K562 (cell line): ENCODE results near the gene OTX2. TPM values are rescaled to one million over a fixed set of nuclear protein-coding genes. Genes with fewer than 3 reads are reported as not detected.

Source experiments
- ATAC-seq: fragments of 200-7000 bp; cut with Tn5 transposase; 3 replicates; pipeline ENCODE4 v1.9.1; 2020; ENCODE audit warnings: moderate library complexity
- BruUV-seq: library from RNA; stranded (reverse); fragments of 400-500 nt; replicated peaks from 2 replicates; lab custom pipeline; 2021; lab: Mats Ljungman, UMichigan
- CTCF ChIA-PET: fragments of 300-600 bp; formaldehyde crosslinking; extraction: SDS; loops from one replicate; lab custom pipeline; 2021; ENCODE audit warnings: low intra/inter-chr PET ratio; lab: Yijun Ruan, JAX
- POLR2A ChIA-PET: fragments of 300-600, 350-650 bp; sonication (Branson Sonifier 250); formaldehyde crosslinking; extraction: SDS; loops from one replicate; lab custom pipeline; 2021; ENCODE audit warnings: antibody characterized with exemption, inconsistent platforms; lab: Yijun Ruan, JAX
- DNase-seq, 4 experiments: peaks; one replicate each; pipeline versions ENCODE4 v3.0.0 to v3.0.0-alpha.2; 2011 to 2018; ENCODE audit warnings: low spot score in 3 of 4, mixed read lengths in 3 of 4; ENCODE audit errors: extremely low read depth in 1 of 4
- FAIRE-seq: peaks from 2 replicates; lab custom pipeline; 2011; peaks lifted over from hg19 to GRCh38; lab: Jason Lieb, UNC
- H2AFZ ChIP-seq: 2 replicates; pipeline ENCODE4 v1.6.0; 2011; ENCODE audit warnings: low read depth, low read length, control low read depth, inconsistent platforms
- H3K27ac ChIP-seq: fragments of 200-600 bp; 3 replicates; pipeline ENCODE4 v1.8.0; 2011; ENCODE audit warnings: low read depth, mild to moderate bottlenecking, control low read depth, inconsistent platforms, low read length, moderate library complexity, mixed read lengths; ENCODE audit errors: extremely low read depth
- H3K27me3 ChIP-seq, 2 experiments: fragments of 300-600 bp in 1 of 2; 2 replicates in 1 of 2; 3 replicates in 1 of 2; pipeline versions ENCODE4 v1.6.0 to v1.8.0; 2011; ENCODE audit warnings: inconsistent platforms in 2 of 2, low read length in 2 of 2, mild to moderate bottlenecking in 1 of 2, mixed read lengths in 1 of 2, moderate library complexity in 1 of 2; ENCODE audit not compliant: control insufficient read depth in 2 of 2, insufficient read depth in 2 of 2
- H3K36me3 ChIP-seq: fragments of 300-600 bp; 3 replicates; pipeline ENCODE4 v1.8.0; 2011; ENCODE audit warnings: mild to moderate bottlenecking, low read length, inconsistent platforms; ENCODE audit not compliant: control insufficient read depth, insufficient read depth
- H3K4me1 ChIP-seq, 2 experiments: fragments of 200-600 bp in 1 of 2; replicated peaks in 1 of 2; 2 replicates in 1 of 2; 3 replicates in 1 of 2; pipeline versions ENCODE4 v1.5.1 to v1.8.0; 2011; ENCODE audit warnings: inconsistent platforms in 2 of 2, low read length in 2 of 2, mild to moderate bottlenecking in 1 of 2, mixed read lengths in 1 of 2, moderate library complexity in 1 of 2; ENCODE audit not compliant: control insufficient read depth in 2 of 2, insufficient read depth in 2 of 2
- H3K4me2 ChIP-seq: 2 replicates; pipeline ENCODE4 v1.6.1; 2011; ENCODE audit warnings: low read length, control low read depth, inconsistent platforms, mixed read lengths; ENCODE audit not compliant: insufficient read depth
- H3K4me3 ChIP-seq: fragments of 200-600 bp; sonication (generic), shearing (Covaris generic); 2 replicates; pipeline ENCODE4 v1.5.1; 2016; ENCODE audit warnings: control low read depth, inconsistent platforms
- H3K79me2 ChIP-seq: fragments of 200-600 bp; 3 replicates; pipeline ENCODE4 v1.8.0; 2011; ENCODE audit warnings: low read length, inconsistent platforms; ENCODE audit not compliant: control insufficient read depth, insufficient read depth
- H3K9ac ChIP-seq, 2 experiments: 2 replicates each; pipeline versions ENCODE4 v1.6.0 to v1.6.1; 2011; ENCODE audit warnings: low read depth in 2 of 2, low read length in 2 of 2, control low read depth in 1 of 2, inconsistent platforms in 1 of 2, mild to moderate bottlenecking in 1 of 2, mixed read lengths in 1 of 2; ENCODE audit not compliant: insufficient read depth in 1 of 2
- H3K9me1 ChIP-seq: one replicate; pipeline ENCODE4 v1.6.0; 2011; ENCODE audit warnings: inconsistent platforms, mild to moderate bottlenecking, low read length, moderate library complexity; ENCODE audit not compliant: control insufficient read depth, insufficient read depth
- H3K9me3 ChIP-seq: replicated peaks from 2 replicates; pipeline ENCODE4 v1.5.1; 2011; ENCODE audit warnings: low read depth, low read length, inconsistent platforms; ENCODE audit not compliant: control insufficient read depth, insufficient read depth
- H4K20me1 ChIP-seq: replicated peaks from 2 replicates; pipeline ENCODE4 v1.6.1; 2011; ENCODE audit warnings: low read length, inconsistent platforms, mixed read lengths; ENCODE audit not compliant: control insufficient read depth, insufficient read depth
- HEY1 ChIP-seq: fragments of 250-450 bp; sonication (Bioruptor Pico); IDR thresholded peaks from 2 replicates; pipeline ENCODE4 v1.5.0; 2020; ENCODE audit warnings: mild to moderate bottlenecking, moderate library complexity, borderline replicate concordance
- NFIC ChIP-seq: fragments of 450-650 bp; IDR thresholded peaks from 2 replicates; pipeline ENCODE4 v1.6.1; 2017; ENCODE audit warnings: mild to moderate bottlenecking, inconsistent platforms
- RAD21 ChIP-seq, 2 experiments: fragments of 250-450 bp in 1 of 2; fragments of 450-650 bp in 1 of 2; sonication (Bioruptor Pico) in 1 of 2; formaldehyde crosslinking in 1 of 2; IDR thresholded peaks in 1 of 2; conservative IDR thresholded peaks in 1 of 2; 2 replicates each; pipeline versions ENCODE4 v1.4.0 to v1.8.0; 2020 to 2022; ENCODE audit warnings: mild to moderate bottlenecking in 2 of 2, moderate library complexity in 1 of 2
- SUPT5H ChIP-seq: fragments of 450-650 bp; IDR thresholded peaks from 2 replicates; pipeline ENCODE4 v1.6.1; 2016
- ZNF696 ChIP-seq: fragments of 250-450 bp; sonication (Bioruptor Pico); conservative IDR thresholded peaks from 2 replicates; pipeline ENCODE4 v1.4.0; 2020; ENCODE audit warnings: mild to moderate bottlenecking, moderate library complexity
- WGBS: fragments of 100-300 bp; shearing (Covaris generic); methylation state at CpG from one replicate; pipeline ENCODE4 v1.1.6; 2016; ENCODE audit warnings: low coverage, mixed read lengths; ENCODE audit not compliant: insufficient coverage; ENCODE audit errors: missing lambda C conversion rate; 5-methylcytosine and 5-hydroxymethylcytosine counted together
- in situ Hi-C: fragments of 300-500 bp; cut with MboI; formaldehyde crosslinking; loops from 4 replicates; pipeline ENCODE4 v1.15.0; 2018; ENCODE audit warnings: inconsistent platforms, mixed read lengths
- intact Hi-C: fragments of 100-400 bp; cut with micrococcal nuclease; formaldehyde crosslinking; loops from 2 replicates; pipeline ENCODE4 v1.14.2; 2022
- polyA plus RNA-seq, 8 experiments: library from polyadenylated mRNA; depleted of rRNA in 4 of 8; stranded (reverse) in 5 of 8; unstranded in 3 of 8; fragments of >200 nt; fragmentation: Nextera tagmentation in 2 of 8; fragmentation: Illumina TruSeq in 1 of 8; extraction: Ambion mirVana in 2 of 8; extraction: Trizol in 1 of 8; gene quantifications; 2 replicates each; pipeline versions ENCODE4 v1.2.1 to v1.2.3, GENCODE V29; 2011 to 2014; ENCODE audit warnings: inconsistent platforms in 1 of 8, missing spikeins in 1 of 8
- total RNA-seq, 7 experiments: library from RNA; depleted of rRNA in 6 of 7; stranded (reverse); fragments of >200 nt in 6 of 7; fragmentation: Illumina TruSeq in 2 of 7; extraction: Trizol in 2 of 7; gene quantifications; 2 replicates each; pipeline versions ENCODE4 v1.2.1 to v1.2.3, GENCODE V29; 2011 to 2021; ENCODE audit warnings: low replicate concordance in 1 of 7
- TF ChIP-seq, protein P1 (sequence below): fragments of 450-650 bp; IDR thresholded peaks from one replicate; pipeline ENCODE4 v1.6.1; 2018; ENCODE audit warnings: mild to moderate bottlenecking, moderate library complexity; ENCODE audit not compliant: partially characterized antibody

Gene OTX2
- total and polyA plus RNA-seq, 9 of the 15 experiments (the other 6 are each of a cell fraction or from before 2014, with no cell fraction given): not detected

DNA sequence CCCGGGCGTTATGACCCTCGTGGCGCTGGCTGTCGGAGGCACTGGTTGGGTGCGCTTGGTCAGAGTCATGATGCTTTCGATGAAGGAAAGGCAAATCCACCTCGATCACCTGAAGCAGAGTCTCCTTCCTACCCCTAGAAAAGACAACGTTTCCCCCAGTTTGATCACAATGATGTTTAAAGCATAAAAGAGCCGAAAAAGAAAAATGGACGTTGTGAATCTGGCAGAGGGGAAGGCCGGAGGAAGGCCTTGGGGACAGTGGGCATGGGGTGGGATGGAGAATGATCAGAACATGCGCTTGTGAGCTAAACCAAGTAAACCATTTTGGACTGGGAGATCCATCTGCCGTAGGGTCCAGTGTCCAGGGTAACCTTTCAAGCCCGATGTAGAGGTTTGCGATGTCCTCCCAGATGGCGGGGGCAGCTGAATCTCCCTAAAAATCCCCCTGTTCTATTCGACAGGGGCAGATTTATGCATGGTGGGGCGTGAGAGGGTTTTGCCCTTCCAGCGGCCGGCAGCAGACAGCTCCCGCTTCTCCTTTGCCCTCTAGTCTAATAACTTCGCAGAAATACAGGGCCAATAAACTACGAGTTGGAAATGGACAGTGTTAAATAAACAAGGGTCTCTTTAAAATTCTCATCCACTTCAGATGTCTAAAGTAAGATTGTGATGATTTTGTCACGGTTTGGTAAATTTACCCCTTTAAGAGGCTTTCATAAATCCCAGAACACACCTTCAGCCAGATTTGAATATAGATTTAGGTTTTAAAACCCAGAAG, 2.3 kb upstream of the OTX2 start:
- TF ChIP-seq, protein P1, sequence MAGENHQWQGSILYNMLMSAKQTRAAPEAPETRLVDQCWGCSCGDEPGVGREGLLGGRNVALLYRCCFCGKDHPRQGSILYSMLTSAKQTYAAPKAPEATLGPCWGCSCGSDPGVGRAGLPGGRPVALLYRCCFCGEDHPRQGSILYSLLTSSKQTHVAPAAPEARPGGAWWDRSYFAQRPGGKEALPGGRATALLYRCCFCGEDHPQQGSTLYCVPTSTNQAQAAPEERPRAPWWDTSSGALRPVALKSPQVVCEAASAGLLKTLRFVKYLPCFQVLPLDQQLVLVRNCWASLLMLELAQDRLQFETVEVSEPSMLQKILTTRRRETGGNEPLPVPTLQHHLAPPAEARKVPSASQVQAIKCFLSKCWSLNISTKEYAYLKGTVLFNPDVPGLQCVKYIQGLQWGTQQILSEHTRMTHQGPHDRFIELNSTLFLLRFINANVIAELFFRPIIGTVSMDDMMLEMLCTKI: no peak
- no peak for TF ChIP-seq NFIC
- TF ChIP-seq HEY1 (CRISPR knock-in tag): no peak
- no peak for TF ChIP-seq SUPT5H
- no peak for TF ChIP-seq ZNF696 (CRISPR knock-in tag)
- no peak for TF ChIP-seq RAD21 (CRISPR knock-in tag; conservative IDR thresholded peaks at IDR 0.05 in 1 of 2, IDR thresholded peaks at IDR 0.05 in 1 of 2)
- WGBS: 5% methylated on average over 13 of the region's 25 CpGs
- Histone ChIP-seq H3K27me3 (peaks cover 3 to 42% of the 10 kb centered on the region in 2 experiments; a peak in 3 of 5 replicates), H2AFZ (no peak overlapping the region), H3K9me1 (no peaks in the 10 kb centered on the region), H3K27ac (no peak overlapping the region), H3K36me3 (no peaks in the 10 kb centered on the region), H3K79me2 (no peaks in the 10 kb centered on the region), H3K4me1 (peaks cover 0 to 3% of the 10 kb centered on the region in 2 experiments; a peak in 2 of 5 replicates), H3K4me3 (no peak overlapping the region), H3K4me2 (no peak overlapping the region), H3K9me3 (no peaks in the 10 kb centered on the region), H4K20me1 (peaks cover 4% of the 10 kb centered on the region; the same call in 1 of the 2 replicates), H3K9ac (no peak overlapping the region)
- in situ Hi-C loops: no loop called here
- intact Hi-C loops: no loop called here
- FAIRE-seq (no peak), ATAC-seq (no peak), DNase-seq (no peak)
- ChIA-PET POLR2A (no interaction called here), CTCF (no interaction called here)
- BruUV-seq: no TSS peak
